Suppressor macrophage (primary cell): ENCODE data around the gene KCNH4.
"Not testable (repeated sequence)": the region's sequence is repeated elsewhere in the genome, so short reads cannot be mapped to it uniquely, and the experiment has no call there.

ENCODE experiments used
- DNase-seq, 4 experiments: peaks; one replicate each; pipeline ENCODE4 v3.0.0-alpha.2; 2020 to 2022
- total RNA-seq, 17 experiments: gene quantifications; one replicate each; lab custom pipeline; 2026; ENCODE audit warnings: mixed read lengths in 6 of 17, inconsistent platforms in 3 of 17; lab: John Stamatoyannopoulos, UW

The KCNH4 gene
- total RNA-seq = 0 to 3.5 (median 0.29) reads per million in 17 experiments

- peak; percentile 94 to 97 (median 96) for DNase-seq
Measured at GRCh38 chr17:42180922-42181850, at the start of gene KCNH4. Gene KCNH4 (minus strand): TSS chr17:42181142. CDS start chr17:42180945, 197 bp downstream.

- no peak for DNase-seq
Measured at GRCh38 chr17:42230225-42230624, 49.3 kb upstream of the KCNH4 start.

- no peak for DNase-seq
Measured at GRCh38 chr17:42227849-42228700, 47.1 kb upstream of the KCNH4 start.

- DNase-seq = peak; percentile 23 to 53 (median 35)
Measured at GRCh38 chr17:42225646-42226045, 44.7 kb upstream of the KCNH4 start.

GRCh38 chr17:42224651-42225050, 43.7 kb upstream of the KCNH4 start:
- no peak for DNase-seq

GRCh38 chr17:42221886-42222745, 41.2 kb upstream of the KCNH4 start:
- DNase-seq = peak; percentile 70 to 83 (median 76)

GRCh38 chr17:42219280-42219679, 38.3 kb upstream of the KCNH4 start:
- DNase-seq = not testable (repeated sequence)

- DNase-seq = no peak
Measured at GRCh38 chr17:42214156-42214555, 33.2 kb upstream of the KCNH4 start.

GRCh38 chr17:42212382-42212781, 31.4 kb upstream of the KCNH4 start:
- DNase-seq = no peak

- not testable (repeated sequence) for DNase-seq
Measured at GRCh38 chr17:42211921-42212341, 31.0 kb upstream of the KCNH4 start.

GRCh38 chr17:42210046-42210445, 29.1 kb upstream of the KCNH4 start:
- no peak for DNase-seq

GRCh38 chr17:42206153-42206612, 25.2 kb upstream of the KCNH4 start:
- DNase-seq = peak; percentile 40 to 76 (median 68)

GRCh38 chr17:42203354-42203753, 22.4 kb upstream of the KCNH4 start:
- DNase-seq = no peak

GRCh38 chr17:42202696-42203095, 21.8 kb upstream of the KCNH4 start:
- no peak for DNase-seq

- no peak for DNase-seq
Measured at GRCh38 chr17:42202159-42202558, 21.2 kb upstream of the KCNH4 start.

GRCh38 chr17:42201458-42201772, 20.5 kb upstream of the KCNH4 start:
- DNase-seq = no peak

GRCh38 chr17:42200706-42201457, 19.9 kb upstream of the KCNH4 start:
- no peak for DNase-seq

GRCh38 chr17:42199416-42200011, 18.6 kb upstream of the KCNH4 start:
- peak in 1 of 4 experiments; percentile 35 for DNase-seq

- DNase-seq = peak; percentile 86 to 94 (median 92)
Measured at GRCh38 chr17:42198897-42199296, 18.0 kb upstream of the KCNH4 start.

- no peak for DNase-seq
Measured at GRCh38 chr17:42197564-42198156, 16.7 kb upstream of the KCNH4 start.
